ENCODE measurements around the gene SEC14L2. TPM values are rescaled to one million over a fixed set of nuclear protein-coding genes. Genes with fewer than 3 reads are reported as not detected.
"Not testable (repeated sequence)": the region's sequence is repeated elsewhere in the genome, so short reads cannot be mapped to it uniquely, and the experiment has no call there.

Gene SEC14L2
- total and polyA plus RNA-seq, 2 experiments from 2014 or later: 2.5 to 4.2 TPM

DNA sequence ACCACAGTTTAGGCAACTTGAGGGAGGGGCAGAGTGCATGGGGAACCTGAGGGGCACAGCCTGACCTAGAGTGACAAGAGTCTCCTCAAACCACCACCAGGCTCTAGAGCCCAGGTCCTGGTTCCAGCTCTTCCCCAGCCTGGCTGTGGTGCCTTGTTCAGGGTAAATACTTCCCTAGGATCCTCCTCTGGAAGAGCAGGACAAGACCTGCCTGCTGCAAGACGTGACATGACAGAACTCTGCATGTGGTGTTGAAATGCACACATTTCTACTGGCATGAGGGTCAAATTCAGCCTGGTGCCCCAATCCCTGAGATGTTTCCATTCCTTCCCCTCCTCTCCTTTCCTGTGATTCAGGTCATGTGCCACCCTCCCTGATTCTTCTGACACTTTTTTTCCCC lies 3.3 kb downstream of the SEC14L2 start (continued):
- TF ChIP-seq ZNF462 (CRISPR knock-in tag; IDR thresholded peaks at IDR 0.05) (no peak), POLR2AphosphoS5 (IDR thresholded peaks at IDR 0.05; ENCODE audit: low read depth) (no peak), EZH2 (IDR thresholded peaks at IDR 0.05; ENCODE audit: low read depth, unreplicated experiment) (no peak), ZNF114 (CRISPR knock-in tag; IDR thresholded peaks at IDR 0.05) (no peak)

GRCh38 chr22:30401024-30401423 lies 4.2 kb downstream of the SEC14L2 start:
- ATAC-seq; H3K27ac ChIP-seq (ENCODE audit: low read depth); H3K9me2 ChIP-seq (ENCODE audit: insufficient read depth); DNase-seq (ENCODE audit: low spot score); H3K36me3 Mint-ChIP-seq (ENCODE audit: low read depth); H2AFZ ChIP-seq; H3K27ac Mint-ChIP-seq; H3K9me3 Mint-ChIP-seq; H3K4me3 ChIP-seq; H3F3A ChIP-seq (replicated peaks; ENCODE audit: low read depth); H3K36me3 ChIP-seq (ENCODE audit: insufficient read depth); H3K4me2 ChIP-seq; H3K79me2 ChIP-seq (replicated peaks; ENCODE audit: insufficient read depth); H3K4me3 Mint-ChIP-seq; H4K20me1 ChIP-seq (replicated peaks; ENCODE audit: insufficient read depth): not testable (repeated sequence)
- H3K27me3 Mint-ChIP-seq (ENCODE audit: insufficient read depth, low read depth, poor library complexity): peaks cover 35% of the 10 kb centered on the region
- Histone ChIP-seq H3K4me1 (ENCODE audit: insufficient read depth) (peaks cover 17% of the 10 kb centered on the region), H3K27me3 (ENCODE audit: insufficient read depth) (peaks cover 24% of the 10 kb centered on the region)
- H3K4me1 Mint-ChIP-seq: peaks cover 24% of the 10 kb centered on the region
